Fibroblast of lung (primary cell): Measurements from ENCODE around the gene ARSA. TPM values are rescaled to one million over a fixed set of nuclear protein-coding genes. Genes with fewer than 3 reads are reported as not detected.
"Not testable (repeated sequence)": the region's sequence is repeated elsewhere in the genome, so short reads cannot be mapped to it uniquely, and the experiment has no call there.

ENCODE experiments used
- DNase-seq, 2 donors: peaks; one replicate each; pipeline versions ENCODE4 v3.0.0 to v3.0.0-alpha.2; 2010; ENCODE audit warnings: low read depth in 2 of 2
- H2AFZ ChIP-seq: 2 replicates; pipeline ENCODE4 v1.5.1; 2012; ENCODE audit warnings: low read length, control low read depth, inconsistent platforms
- H3K27ac ChIP-seq: 2 replicates; pipeline ENCODE4 v1.5.1; 2011; ENCODE audit warnings: low read length, control low read depth; ENCODE audit not compliant: insufficient read depth
- H3K27me3 ChIP-seq: 2 replicates; pipeline ENCODE4 v1.5.1; 2011; ENCODE audit warnings: mild to moderate bottlenecking, low read length; ENCODE audit not compliant: control insufficient read depth, insufficient read depth
- H3K36me3 ChIP-seq: 2 replicates; pipeline ENCODE4 v1.5.1; 2011; ENCODE audit warnings: low read length; ENCODE audit not compliant: control insufficient read depth, insufficient read depth
- H3K4me1 ChIP-seq: 2 replicates; pipeline ENCODE4 v1.5.1; 2011; ENCODE audit warnings: low read length; ENCODE audit not compliant: control insufficient read depth, insufficient read depth; ENCODE audit errors: extremely low read depth
- H3K4me2 ChIP-seq: 2 replicates; pipeline ENCODE4 v1.5.1; 2011; ENCODE audit warnings: low read length, control low read depth; ENCODE audit not compliant: insufficient read depth; ENCODE audit errors: extremely low read depth
- H3K4me3 ChIP-seq, 4 experiments: fragments of 200-600 bp in 1 of 4; sonication (generic) in 1 of 4; replicated peaks in 1 of 4; 2 replicates each; pipeline ENCODE4 v1.5.1; 2011 to 2016; ENCODE audit warnings: low read length in 4 of 4, low read depth in 3 of 4, mild to moderate bottlenecking in 3 of 4, control low read depth in 2 of 4, inconsistent platforms in 1 of 4, mixed read lengths in 1 of 4; ENCODE audit not compliant: insufficient read depth in 1 of 4; ENCODE audit errors: control extremely low read depth in 1 of 4
- H3K79me2 ChIP-seq: 2 replicates; pipeline ENCODE4 v1.5.1; 2012; ENCODE audit warnings: mild to moderate bottlenecking, low read length, inconsistent platforms; ENCODE audit not compliant: control insufficient read depth, insufficient read depth
- H3K9ac ChIP-seq: 2 replicates; pipeline ENCODE4 v1.5.1; 2011; ENCODE audit warnings: mild to moderate bottlenecking, low read length, control low read depth; ENCODE audit not compliant: insufficient read depth
- H3K9me3 ChIP-seq: 2 replicates; pipeline ENCODE4 v1.5.1; 2012; ENCODE audit warnings: low read depth, low read length; ENCODE audit not compliant: control insufficient read depth, insufficient read depth
- H4K20me1 ChIP-seq: 2 replicates; pipeline ENCODE4 v1.5.1; 2011; ENCODE audit warnings: low read length; ENCODE audit not compliant: control insufficient read depth, insufficient read depth; ENCODE audit errors: extremely low read depth
- EZH2 ChIP-seq: IDR thresholded peaks from 2 replicates; pipeline ENCODE4 v1.5.1; 2012; ENCODE audit warnings: low read length, control low read depth, mild to moderate bottlenecking; ENCODE audit errors: missing control alignments
- polyA plus RNA-seq, 2 donors: library from polyadenylated mRNA; depleted of rRNA in 1 of 2; stranded (reverse) in 1 of 2; unstranded in 1 of 2; fragments of >200 nt; gene quantifications; 2 replicates each; pipeline ENCODE4 v1.2.1, GENCODE V29; 2011 to 2012; ENCODE audit warnings: missing spikeins in 1 of 2
- total RNA-seq: library from RNA; depleted of rRNA; stranded (reverse); fragments of >200 nt; gene quantifications from 2 replicates; pipeline ENCODE4 v1.2.1, GENCODE V29; 2014
- TF ChIP-seq, protein P1 (sequence below), 2 donors: IDR thresholded peaks in 1 of 2; conservative IDR thresholded peaks in 1 of 2; 1 replicate in 1 of 2; 2 replicates in 1 of 2; pipeline ENCODE4 v1.5.1; 2011 to 2012; ENCODE audit warnings: low read length in 2 of 2, control low read depth in 1 of 2, inconsistent platforms in 1 of 2, low read depth in 1 of 2, mild to moderate bottlenecking in 1 of 2

The ARSA gene
- total and polyA plus RNA-seq, 2 donors (not counting 1 experiment from before 2014, with no cell fraction given) = 10.5 to 19.5 TPM

GRCh38 chr22:50621356-50621880 is 6.5 kb downstream of the ARSA start:
- Histone ChIP-seq H3K4me3 (no peak overlapping the region), H3K4me2 (no peak overlapping the region)

DNA sequence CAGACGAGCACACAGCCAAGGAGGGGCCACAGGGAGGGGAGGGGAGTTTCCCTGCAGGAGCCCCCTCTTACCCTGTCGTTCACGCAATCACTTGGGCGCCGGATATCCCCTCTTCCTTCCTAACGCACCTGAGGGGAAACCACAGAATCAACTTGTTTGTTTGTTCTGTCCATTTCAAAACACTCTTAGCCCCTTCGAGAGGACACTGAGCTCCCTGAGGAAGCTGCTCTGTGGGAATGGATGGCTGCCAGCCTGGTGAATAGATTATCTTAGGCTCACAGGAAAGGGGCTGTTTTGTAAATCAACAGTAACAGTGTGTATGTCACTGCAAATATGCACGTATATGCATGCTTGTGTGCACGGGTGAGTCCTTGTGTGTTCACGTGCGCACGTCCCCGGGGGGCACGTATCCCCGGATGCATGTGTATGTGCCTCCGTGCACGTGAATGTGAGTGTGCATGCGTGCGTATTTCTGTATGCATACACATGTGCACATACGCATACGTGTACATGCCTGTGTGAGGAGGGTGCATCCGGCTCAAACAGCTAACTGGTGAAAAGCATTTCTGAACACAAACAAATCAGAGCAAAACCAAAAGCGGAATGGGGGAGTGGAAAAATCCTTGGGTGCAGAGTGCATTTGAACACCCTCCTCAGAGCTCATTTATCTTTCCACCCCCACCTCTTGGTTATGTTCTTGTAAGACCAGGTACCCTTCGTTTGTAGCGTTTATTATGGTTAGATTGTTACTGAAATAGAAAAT is 7.2 kb downstream of the ARSA start:
- Histone ChIP-seq H3K27me3 (peaks cover 4% of the 10 kb centered on the region), H3K27ac (no peak overlapping the region), H3K79me2 (no peaks in the 10 kb centered on the region), H3K36me3 (peaks cover 2% of the 10 kb centered on the region), H4K20me1 (no peaks in the 10 kb centered on the region), H3K4me2 (peak overlapping the region; percentile 75), H2AFZ (no peak overlapping the region), H3K9me3 (no peaks in the 10 kb centered on the region), H3K4me3 (no peak overlapping the region), H3K9ac (no peak overlapping the region), H3K4me1 (peaks cover 5% of the 10 kb centered on the region)
- no peak for DNase-seq
- no peak for TF ChIP-seq EZH2
- TF ChIP-seq, protein P1, sequence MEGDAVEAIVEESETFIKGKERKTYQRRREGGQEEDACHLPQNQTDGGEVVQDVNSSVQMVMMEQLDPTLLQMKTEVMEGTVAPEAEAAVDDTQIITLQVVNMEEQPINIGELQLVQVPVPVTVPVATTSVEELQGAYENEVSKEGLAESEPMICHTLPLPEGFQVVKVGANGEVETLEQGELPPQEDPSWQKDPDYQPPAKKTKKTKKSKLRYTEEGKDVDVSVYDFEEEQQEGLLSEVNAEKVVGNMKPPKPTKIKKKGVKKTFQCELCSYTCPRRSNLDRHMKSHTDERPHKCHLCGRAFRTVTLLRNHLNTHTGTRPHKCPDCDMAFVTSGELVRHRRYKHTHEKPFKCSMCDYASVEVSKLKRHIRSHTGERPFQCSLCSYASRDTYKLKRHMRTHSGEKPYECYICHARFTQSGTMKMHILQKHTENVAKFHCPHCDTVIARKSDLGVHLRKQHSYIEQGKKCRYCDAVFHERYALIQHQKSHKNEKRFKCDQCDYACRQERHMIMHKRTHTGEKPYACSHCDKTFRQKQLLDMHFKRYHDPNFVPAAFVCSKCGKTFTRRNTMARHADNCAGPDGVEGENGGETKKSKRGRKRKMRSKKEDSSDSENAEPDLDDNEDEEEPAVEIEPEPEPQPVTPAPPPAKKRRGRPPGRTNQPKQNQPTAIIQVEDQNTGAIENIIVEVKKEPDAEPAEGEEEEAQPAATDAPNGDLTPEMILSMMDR (conservative IDR thresholded peaks at IDR 0.05 in 1 of 2, IDR thresholded peaks at IDR 0.05 in 1 of 2; ENCODE audit: low read depth in 1 of 2, low read length in 2 of 2) = no peak

More at GRCh38 chr22:50621356-50621880, 6.5 kb downstream of the ARSA start:
- Histone ChIP-seq H3K9ac (no peak overlapping the region), H3K27ac (no peak overlapping the region), H2AFZ (no peak overlapping the region), H3K4me1 (peaks cover 5% of the 10 kb centered on the region), H3K9me3 (no peaks in the 10 kb centered on the region), H3K79me2 (no peaks in the 10 kb centered on the region), H4K20me1 (no peaks in the 10 kb centered on the region), H3K36me3 (peaks cover 2% of the 10 kb centered on the region), H3K27me3 (peaks cover 4% of the 10 kb centered on the region)
- DNase-seq = no peak
- TF ChIP-seq, protein P1 (conservative IDR thresholded peaks at IDR 0.05 in 1 of 2, IDR thresholded peaks at IDR 0.05 in 1 of 2; ENCODE audit: low read depth in 1 of 2, low read length in 2 of 2) = no peak
- TF ChIP-seq EZH2 = no peak

DNA sequence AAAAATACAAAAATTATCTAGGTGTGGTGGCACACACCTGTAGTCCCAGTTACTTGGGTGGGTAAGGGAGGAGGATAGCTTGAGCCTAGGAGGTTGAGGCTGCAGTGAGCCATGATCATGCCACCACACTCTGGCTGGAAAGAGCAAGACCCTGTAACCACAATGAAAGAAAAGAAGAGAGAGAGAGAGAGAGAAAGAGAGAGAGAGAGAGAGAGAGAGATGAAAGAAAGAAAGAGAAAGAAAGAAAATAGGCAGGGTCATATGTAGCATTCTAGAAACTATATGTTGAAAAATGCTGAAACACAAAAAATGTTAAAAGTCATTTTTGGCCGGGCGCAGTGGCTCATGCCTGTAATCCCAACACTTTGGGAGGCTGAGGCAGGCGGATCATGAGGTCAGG is 13.7 kb downstream of the ARSA start:
- H3K9ac ChIP-seq, H2AFZ ChIP-seq, H3K27me3 ChIP-seq, H3K9me3 ChIP-seq, H3K27ac ChIP-seq, H3K79me2 ChIP-seq, H3K36me3 ChIP-seq, H3K4me3 ChIP-seq, H4K20me1 ChIP-seq, DNase-seq, H3K4me2 ChIP-seq, H3K4me1 ChIP-seq: not testable (repeated sequence)
